ENCODE data around the gene DPEP3. TPM values are rescaled to one million over a fixed set of nuclear protein-coding genes. Genes with fewer than 3 reads are reported as not detected.

The DPEP3 gene
- total RNA-seq, 2 donors from 2014 or later, result not detected

GRCh38 chr16:67932462-67932840 lies 47.8 kb downstream of the DPEP3 start:
- DNase-seq, result no peak
- Histone ChIP-seq H3K27ac (no peak overlapping the region), H3K27me3 (no peaks in the 10 kb centered on the region), H3K36me3 (no peaks in the 10 kb centered on the region), H3K4me1 (peaks cover 9% of the 10 kb centered on the region), H3K4me3 (no peak overlapping the region), H3K9ac (ENCODE audit: low read depth in 2 of 2, low read length in 2 of 2) (no peak overlapping the region), H3K9me3 (no peaks in the 10 kb centered on the region)
- intact Hi-C loops (cut with DNase I), result no loop called here
- no peak for TF ChIP-seq CTCF (IDR thresholded peaks at IDR 0.05)

DNA sequence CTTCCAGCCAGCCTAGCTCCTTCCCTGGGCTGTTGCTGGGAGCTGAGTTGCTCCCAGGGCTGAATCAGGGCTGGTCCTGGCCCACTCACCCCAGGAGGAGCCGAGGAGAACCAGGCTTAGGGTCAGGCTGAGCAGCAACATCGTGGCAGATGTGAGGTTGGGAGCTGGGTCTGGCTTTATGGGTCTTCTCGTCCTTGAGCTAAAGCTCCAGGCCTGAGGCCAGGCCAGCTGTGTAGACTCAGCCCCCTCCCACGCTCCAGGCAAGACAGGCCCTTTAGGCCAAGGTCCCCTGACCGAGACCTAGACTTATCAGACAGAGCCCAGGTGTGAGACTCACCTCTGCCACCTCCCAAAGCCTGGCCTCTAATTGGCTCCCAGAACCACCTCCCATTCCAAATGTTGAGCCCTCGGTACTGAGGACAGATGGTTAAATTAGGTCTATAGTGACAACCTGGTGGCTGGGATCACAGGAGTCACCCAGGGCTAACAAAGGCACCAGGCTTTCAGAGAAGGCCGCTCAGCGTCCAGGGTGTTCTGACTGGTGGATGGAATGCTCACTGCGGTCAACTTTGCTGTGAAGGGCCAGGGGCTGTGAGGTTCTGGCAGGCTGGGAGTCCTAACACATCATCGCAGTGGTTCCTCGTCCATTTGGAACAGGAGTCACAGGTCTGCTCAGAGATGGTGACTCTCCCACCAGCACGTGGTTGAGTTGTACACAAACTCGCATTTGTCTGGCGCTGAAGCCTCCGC lies 48.4 kb downstream of the DPEP3 start, which contains the start of gene CTRL:
Gene CTRL (minus strand): TSS at position 151 of the 750 bp plus-strand sequence. CDS start 10 bp downstream, at position 141.
- Histone ChIP-seq H3K36me3 (no peaks in the 10 kb centered on the region), H3K4me3 (no peak within 1 kb of the TSS), H3K9me3 (no peaks in the 10 kb centered on the region), H3K27ac (no peak within 1 kb of the TSS), H3K27me3 (no peaks in the 10 kb centered on the region), H3K9ac (ENCODE audit: low read depth in 2 of 2, low read length in 2 of 2) (no peak within 1 kb of the TSS), H3K4me1 (peaks cover 6% of the 10 kb centered on the region)
- intact Hi-C loops (cut with DNase I), result no loop called here
- TF ChIP-seq CTCF (IDR thresholded peaks at IDR 0.05), result no peak
- DNase-seq, result no peak

DNA sequence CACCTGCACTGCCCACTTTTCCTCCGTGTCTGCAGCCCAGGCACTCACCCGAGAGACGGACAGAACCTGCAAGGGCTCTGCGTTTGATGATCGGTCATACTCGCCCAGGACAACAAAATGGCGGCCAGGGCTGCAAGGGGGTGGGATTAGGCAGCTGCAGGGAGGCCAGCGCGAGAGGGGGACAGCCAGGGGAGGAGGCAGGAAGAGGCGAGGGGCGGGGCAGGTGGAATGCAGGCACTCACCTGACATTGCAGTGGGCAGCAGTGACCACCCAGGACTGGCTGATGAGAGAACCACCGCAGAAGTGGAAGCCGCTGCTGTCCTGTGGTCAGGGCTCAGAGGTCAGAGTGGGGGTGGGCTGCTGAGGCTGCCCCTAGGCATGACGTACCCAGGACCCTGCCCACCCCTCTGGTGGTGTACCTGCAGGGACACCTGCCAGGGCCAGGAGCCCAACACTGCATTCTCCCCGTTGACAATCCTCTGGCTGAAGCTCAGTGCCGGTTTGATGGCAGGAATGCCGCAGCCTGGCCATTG lies 49.6 kb downstream of the DPEP3 start:
- no peak overlapping the region for H3K4me3 ChIP-seq
- H3K4me1 ChIP-seq, result peaks cover 6% of the 10 kb centered on the region
- H3K27me3 ChIP-seq, result no peaks in the 10 kb centered on the region
- H3K9me3 ChIP-seq, result no peaks in the 10 kb centered on the region
- TF ChIP-seq CTCF (IDR thresholded peaks at IDR 0.05), result no peak
- no peak overlapping the region for H3K9ac ChIP-seq (ENCODE audit: low read depth in 2 of 2, low read length in 2 of 2)
- H3K36me3 ChIP-seq, result no peaks in the 10 kb centered on the region
- no peak overlapping the region for H3K27ac ChIP-seq
- intact Hi-C loops (cut with DNase I), result no loop called here
- no peak for DNase-seq

DNA sequence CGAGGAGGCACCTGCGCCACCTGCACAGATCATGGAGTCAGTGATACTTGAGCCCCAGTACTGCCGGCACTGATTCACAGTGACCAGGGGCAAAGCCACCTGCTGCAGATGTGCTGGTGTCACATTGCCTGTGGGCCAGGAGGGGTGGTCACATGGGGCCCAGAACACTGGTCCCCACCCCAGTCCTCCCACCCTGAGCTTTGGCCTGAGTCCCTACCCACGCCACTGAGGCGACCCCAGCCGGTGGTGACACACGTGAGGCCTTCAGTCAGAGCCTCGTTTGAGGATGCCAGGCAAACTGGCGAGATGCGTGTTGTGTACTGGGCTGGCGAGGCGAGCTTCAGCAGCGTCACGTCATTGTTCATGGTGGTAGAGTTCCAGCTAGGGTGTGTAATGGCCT lies 50.1 kb downstream of the DPEP3 start:
- no peaks in the 10 kb centered on the region for H3K36me3 ChIP-seq
- TF ChIP-seq CTCF (IDR thresholded peaks at IDR 0.05), result no peak
- no peak overlapping the region for H3K27ac ChIP-seq
- DNase-seq, result no peak
- no peak overlapping the region for H3K4me3 ChIP-seq
- intact Hi-C loops (cut with DNase I), result no loop called here
- H3K27me3 ChIP-seq, result no peaks in the 10 kb centered on the region
- H3K9me3 ChIP-seq, result no peaks in the 10 kb centered on the region
- H3K4me1 ChIP-seq, result peaks cover 3% of the 10 kb centered on the region
- H3K9ac ChIP-seq (ENCODE audit: low read depth in 2 of 2, low read length in 2 of 2), result no peak overlapping the region

- no peak overlapping the region for H3K4me3 ChIP-seq
- H3K4me1 ChIP-seq, result no peaks in the 10 kb centered on the region
- H3K9me3 ChIP-seq, result no peaks in the 10 kb centered on the region
- H3K27me3 ChIP-seq, result no peaks in the 10 kb centered on the region
- TF ChIP-seq CTCF (IDR thresholded peaks at IDR 0.05), result peak; percentile 85
- H3K9ac ChIP-seq (ENCODE audit: low read depth in 2 of 2, low read length in 2 of 2), result peak overlapping the region in 1 of 2 donors; percentile 49
- H3K27ac ChIP-seq, result no peak overlapping the region
- intact Hi-C loops (cut with DNase I), result loop anchor here (2.0 to 10.0 kb wide), 3 partner anchors 46 to 251 kb away; no protein-coding TSS in a partner anchor
- no peaks in the 10 kb centered on the region for H3K36me3 ChIP-seq
- peak; percentile 84 for DNase-seq
These were observed 51.5 kb downstream of the DPEP3 start for GRCh38 chr16:67928561-67929364.

Measured in colonic mucosa (tissue), 4 donors.